H9 (cell line): Measurements from ENCODE around the gene ACVR1. TPM values are rescaled to one million over a fixed set of nuclear protein-coding genes. Genes with fewer than 3 reads are reported as not detected.

Experiments used
- DNase-seq: peaks from one replicate; pipeline ENCODE4 v3.0.0-alpha.2; 2017
- H2AFZ ChIP-seq: one replicate; pipeline ENCODE4 v1.6.1; 2013; ENCODE audit warnings: mild to moderate bottlenecking, low read length, control low read depth, moderate library complexity
- H2AK5ac ChIP-seq: 2 replicates; pipeline ENCODE4 v1.6.1; 2013; ENCODE audit warnings: low read length, control low read depth, mixed read lengths; ENCODE audit not compliant: insufficient read length
- H2BK120ac ChIP-seq: one replicate; pipeline ENCODE4 v1.6.1; 2013; ENCODE audit warnings: low read depth, mild to moderate bottlenecking, low read length, control low read depth, inconsistent platforms; ENCODE audit not compliant: poor library complexity, severe bottlenecking
- H2BK12ac ChIP-seq: 2 replicates; pipeline ENCODE4 v1.6.1; 2013; ENCODE audit warnings: low read length, control low read depth, mixed read lengths, low read depth; ENCODE audit not compliant: insufficient read length
- H2BK15ac ChIP-seq: 2 replicates; pipeline ENCODE4 v1.6.1; 2013; ENCODE audit warnings: low read depth, low read length, control low read depth
- H2BK20ac ChIP-seq: one replicate; pipeline ENCODE4 v1.6.1; 2013; ENCODE audit warnings: low read depth, mild to moderate bottlenecking, low read length, control low read depth, inconsistent platforms; ENCODE audit not compliant: poor library complexity, severe bottlenecking
- H2BK5ac ChIP-seq: 2 replicates; pipeline ENCODE4 v1.6.1; 2013; ENCODE audit warnings: low read length, control low read depth, mixed read lengths; ENCODE audit not compliant: insufficient read length
- H3K14ac ChIP-seq: 2 replicates; pipeline ENCODE4 v1.6.1; 2013; ENCODE audit warnings: low read length, control low read depth; ENCODE audit not compliant: insufficient read depth
- H3K18ac ChIP-seq: 2 replicates; pipeline ENCODE4 v1.6.1; 2013; ENCODE audit warnings: low read depth, mild to moderate bottlenecking, mixed read lengths, low read length, control low read depth; ENCODE audit not compliant: insufficient read length
- H3K23ac ChIP-seq: 2 replicates; pipeline ENCODE4 v1.6.1; 2013; ENCODE audit warnings: low read length, control low read depth, mixed read lengths, low read depth; ENCODE audit not compliant: insufficient read length
- H3K23me2 ChIP-seq: 2 replicates; pipeline ENCODE4 v1.6.1; 2013; ENCODE audit warnings: low read depth, mild to moderate bottlenecking, mixed read lengths, low read length, control low read depth; ENCODE audit not compliant: insufficient read length, poor library complexity, severe bottlenecking
- H3K27ac ChIP-seq: 2 replicates; pipeline ENCODE4 v1.5.1; 2013; ENCODE audit warnings: low read length, control low read depth, mixed read lengths, low read depth; ENCODE audit not compliant: insufficient read length
- H3K27me3 ChIP-seq: 2 replicates; pipeline ENCODE4 v1.6.1; 2013; ENCODE audit warnings: low read length, control low read depth, inconsistent platforms; ENCODE audit not compliant: insufficient read depth
- H3K4ac ChIP-seq: 2 replicates; pipeline ENCODE4 v1.6.1; 2013; ENCODE audit warnings: low read depth, mild to moderate bottlenecking, control low read depth, inconsistent platforms, low read length, moderate library complexity
- H3K4me1 ChIP-seq: 2 replicates; pipeline ENCODE4 v1.6.1; 2013; ENCODE audit warnings: low read length, control low read depth, inconsistent platforms; ENCODE audit not compliant: insufficient read depth
- H3K4me2 ChIP-seq: 2 replicates; pipeline ENCODE4 v1.6.1; 2013; ENCODE audit warnings: low read length, control low read depth, mixed read lengths; ENCODE audit not compliant: insufficient read length, insufficient read depth
- H3K56ac ChIP-seq: 2 replicates; pipeline ENCODE4 v1.6.1; 2013; ENCODE audit warnings: low read depth, mild to moderate bottlenecking, mixed read lengths, low read length, control low read depth; ENCODE audit not compliant: insufficient read length
- H3K79me1 ChIP-seq: 2 replicates; pipeline ENCODE4 v1.6.1; 2013; ENCODE audit warnings: low read depth, mild to moderate bottlenecking, moderate library complexity, low read length, control low read depth, inconsistent platforms; ENCODE audit not compliant: insufficient read depth, poor library complexity, severe bottlenecking
- H3K79me2 ChIP-seq: 2 replicates; pipeline ENCODE4 v1.6.1; 2013; ENCODE audit warnings: low read length, control low read depth, inconsistent platforms; ENCODE audit not compliant: insufficient read depth
- H3K9ac ChIP-seq: 2 replicates; pipeline ENCODE4 v1.6.1; 2013; ENCODE audit warnings: low read length, control low read depth, mixed read lengths; ENCODE audit not compliant: insufficient read length; ENCODE audit errors: extremely low read depth
- H3K9me3 ChIP-seq: one replicate; pipeline ENCODE4 v1.6.1; 2013; ENCODE audit warnings: low read depth, low read length, inconsistent platforms; ENCODE audit not compliant: control insufficient read depth
- H3T11ph ChIP-seq: one replicate; pipeline ENCODE4 v1.6.1; 2013; ENCODE audit warnings: mild to moderate bottlenecking, low read length, control low read depth, inconsistent platforms
- H4K20me1 ChIP-seq: one replicate; pipeline ENCODE4 v1.6.1; 2013; ENCODE audit not compliant: control insufficient read depth, insufficient read length, insufficient read depth
- H4K5ac ChIP-seq: 2 replicates; pipeline ENCODE4 v1.6.1; 2013; ENCODE audit warnings: low read depth, mild to moderate bottlenecking, mixed read lengths, low read length, control low read depth; ENCODE audit not compliant: insufficient read length
- H4K8ac ChIP-seq: replicated peaks from 2 replicates; pipeline ENCODE4 v1.6.1; 2013; ENCODE audit warnings: low read length, control low read depth, mixed read lengths, low read depth; ENCODE audit not compliant: insufficient read length
- H4K91ac ChIP-seq: 2 replicates; pipeline ENCODE4 v1.6.1; 2013; ENCODE audit warnings: low read depth, mild to moderate bottlenecking, moderate library complexity, mixed read lengths, low read length, control low read depth; ENCODE audit not compliant: insufficient read length
- H3K27ac Mint-ChIP-seq, 3 experiments: 2 replicates in 2 of 3; 3 replicates in 1 of 3; pipeline ENCODE4 v1.8.0; 2020 to 2021; ENCODE audit warnings: mixed read lengths in 3 of 3, mild to moderate bottlenecking in 1 of 3, moderate library complexity in 1 of 3
- H3K27me3 Mint-ChIP-seq: 2 replicates; pipeline ENCODE4 v1.8.0; 2021; ENCODE audit warnings: low read depth, mild to moderate bottlenecking, moderate library complexity, mixed read lengths
- H3K36me3 Mint-ChIP-seq, 3 experiments: 2 replicates in 2 of 3; 3 replicates in 1 of 3; pipeline ENCODE4 v1.8.0; 2020 to 2021; ENCODE audit warnings: low read depth in 3 of 3, mixed read lengths in 3 of 3; ENCODE audit not compliant: insufficient read depth in 1 of 3
- H3K4me1 Mint-ChIP-seq, 2 experiments: 2 replicates each; pipeline ENCODE4 v1.8.0; 2020; ENCODE audit warnings: mixed read lengths in 2 of 2
- H3K4me3 Mint-ChIP-seq, 2 experiments: 2 replicates in 1 of 2; 3 replicates in 1 of 2; pipeline ENCODE4 v1.8.0; 2020 to 2021; ENCODE audit warnings: mild to moderate bottlenecking in 2 of 2, mixed read lengths in 2 of 2, moderate library complexity in 1 of 2
- H3K9me3 Mint-ChIP-seq, 2 experiments: 2 replicates in 1 of 2; 3 replicates in 1 of 2; pipeline ENCODE4 v1.8.0; 2020; ENCODE audit warnings: mild to moderate bottlenecking in 2 of 2, mixed read lengths in 2 of 2, moderate library complexity in 1 of 2
- WGBS: extraction: QIAGEN DNeasy Blood & Tissue Kit; methylation state at CpG from one replicate; pipeline ENCODE4 v1.1.7; 2013; ENCODE audit warnings: missing lambda C conversion rate, low lambda C conversion rate, mixed read lengths; ENCODE audit not compliant: insufficient read length; ENCODE audit errors: extremely low coverage; 5-methylcytosine and 5-hydroxymethylcytosine counted together
- total RNA-seq: library from RNA; stranded (reverse); gene quantifications from 2 replicates; pipeline ENCODE4 v1.2.1, GENCODE V29; 2021
- TF ChIP-seq, protein P1 (sequence below): fragments of 200-600 bp; sonication (generic); conservative IDR thresholded peaks from 3 replicates; pipeline ENCODE4 v1.8.0; 2021; ENCODE audit warnings: antibody characterized with exemption, mild to moderate bottlenecking

The ACVR1 gene
- total RNA-seq, 1 experiment from 2014 or later: 21.2 TPM

DNA sequence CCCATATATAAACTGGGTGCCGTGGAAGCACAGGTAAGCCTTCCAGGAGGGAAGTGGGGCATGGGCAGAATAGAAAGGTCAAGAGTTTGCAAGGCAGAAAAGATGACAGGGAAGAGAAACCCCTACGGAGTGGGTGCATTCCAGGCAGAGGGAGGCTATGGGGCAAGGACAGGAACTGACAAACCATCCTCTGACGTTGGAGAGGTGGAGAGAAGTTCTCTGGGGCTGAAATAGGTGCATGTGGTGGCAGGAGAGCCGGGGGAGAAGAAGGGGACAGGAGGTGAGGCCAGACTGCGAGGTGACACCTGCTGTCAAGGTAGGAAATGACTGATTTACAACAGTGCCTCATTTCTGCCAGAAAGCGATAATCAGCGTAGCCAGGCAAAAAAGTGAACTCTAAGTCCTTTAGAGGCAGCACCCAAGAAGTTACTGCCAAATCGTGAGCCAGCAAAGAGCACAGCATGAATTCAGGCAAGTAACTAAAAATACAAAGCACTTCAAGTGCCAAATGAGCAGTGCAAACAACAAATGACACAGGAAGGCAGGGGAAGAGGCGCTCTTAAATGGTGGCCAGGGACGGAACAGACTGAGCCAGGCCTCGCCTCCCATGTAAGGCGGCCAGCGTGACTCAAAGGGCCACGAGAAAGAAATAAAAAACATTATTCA is 134.2 kb downstream of the ACVR1 start:
- no peak overlapping the region for H2AK5ac ChIP-seq
- Mint-ChIP-seq H3K4me3 (no peak overlapping the region), H3K36me3 (peaks cover 6 to 17% (median 14%) of the 10 kb centered on the region in 3 experiments; a peak in 5 of 7 replicates), H3K9me3 (no peaks in the 10 kb centered on the region; a peak in 1 of 5 replicates), H3K27me3 (peaks cover 2% of the 10 kb centered on the region; the same call in 1 of the 2 replicates), H3K27ac (peak overlapping the region in 1 of 3 experiments; percentile 12; a peak in 1 of 7 replicates), H3K4me1 (peaks cover 0 to 4% of the 10 kb centered on the region in 2 experiments; a peak in 1 of 4 replicates)
- no peak overlapping the region for H3K27ac ChIP-seq
- H3K18ac ChIP-seq: no peak overlapping the region
- H4K91ac ChIP-seq: no peak overlapping the region
- no peak for DNase-seq
- H3K56ac ChIP-seq: no peak overlapping the region
- no peak overlapping the region for H3K9ac ChIP-seq
- no peak overlapping the region for H2BK5ac ChIP-seq
- H3K23me2 ChIP-seq: no peaks in the 10 kb centered on the region
- no peak overlapping the region for H2BK12ac ChIP-seq
- no peaks in the 10 kb centered on the region for H4K20me1 ChIP-seq
- WGBS: no CpG with 5 or more reads among the region's 14 CpGs
- H3K9me3 ChIP-seq: no peaks in the 10 kb centered on the region
- no peaks in the 10 kb centered on the region for H3K4me1 ChIP-seq
- no peaks in the 10 kb centered on the region for H3K79me1 ChIP-seq
- H3K23ac ChIP-seq: no peak overlapping the region
- H3K4ac ChIP-seq: no peak overlapping the region
- H2AFZ ChIP-seq: no peak overlapping the region
- no peak overlapping the region for H4K8ac ChIP-seq
- no peak overlapping the region for H3T11ph ChIP-seq
- no peak overlapping the region for H3K4me2 ChIP-seq
- H2BK120ac ChIP-seq: no peak overlapping the region
- H3K14ac ChIP-seq: no peak overlapping the region; the same call in 1 of the 2 replicates
- no peak overlapping the region for H4K5ac ChIP-seq
- H3K27me3 ChIP-seq: no peaks in the 10 kb centered on the region
- no peak overlapping the region for H2BK20ac ChIP-seq
- H2BK15ac ChIP-seq: no peak overlapping the region
- TF ChIP-seq, protein P1, sequence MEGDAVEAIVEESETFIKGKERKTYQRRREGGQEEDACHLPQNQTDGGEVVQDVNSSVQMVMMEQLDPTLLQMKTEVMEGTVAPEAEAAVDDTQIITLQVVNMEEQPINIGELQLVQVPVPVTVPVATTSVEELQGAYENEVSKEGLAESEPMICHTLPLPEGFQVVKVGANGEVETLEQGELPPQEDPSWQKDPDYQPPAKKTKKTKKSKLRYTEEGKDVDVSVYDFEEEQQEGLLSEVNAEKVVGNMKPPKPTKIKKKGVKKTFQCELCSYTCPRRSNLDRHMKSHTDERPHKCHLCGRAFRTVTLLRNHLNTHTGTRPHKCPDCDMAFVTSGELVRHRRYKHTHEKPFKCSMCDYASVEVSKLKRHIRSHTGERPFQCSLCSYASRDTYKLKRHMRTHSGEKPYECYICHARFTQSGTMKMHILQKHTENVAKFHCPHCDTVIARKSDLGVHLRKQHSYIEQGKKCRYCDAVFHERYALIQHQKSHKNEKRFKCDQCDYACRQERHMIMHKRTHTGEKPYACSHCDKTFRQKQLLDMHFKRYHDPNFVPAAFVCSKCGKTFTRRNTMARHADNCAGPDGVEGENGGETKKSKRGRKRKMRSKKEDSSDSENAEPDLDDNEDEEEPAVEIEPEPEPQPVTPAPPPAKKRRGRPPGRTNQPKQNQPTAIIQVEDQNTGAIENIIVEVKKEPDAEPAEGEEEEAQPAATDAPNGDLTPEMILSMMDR: no peak
- H3K79me2 ChIP-seq: no peaks in the 10 kb centered on the region
